ACC112 (cell line): Measurements from ENCODE around the gene MOSPD2.
A peak's percentile ranks its signal among the peaks of the same experiment; 100 is the strongest.

Source experiments
- H2AFZ ChIP-seq: fragments of 200-600 bp; sonication (generic); one replicate; pipeline ENCODE4 v1.6.0; 2017; ENCODE audit warnings: antibody characterized with exemption, low read length; ENCODE audit not compliant: unreplicated experiment
- H3K27ac ChIP-seq: fragments of 200-600 bp; sonication (generic); 2 replicates; pipeline ENCODE4 v1.5.1; 2014; ENCODE audit warnings: low read depth, mild to moderate bottlenecking, antibody characterized with exemption, low read length, moderate library complexity
- H3K27me3 ChIP-seq: fragments of 200-600 bp; sonication (generic); 2 replicates; pipeline ENCODE4 v1.6.1; 2014; ENCODE audit warnings: mild to moderate bottlenecking, antibody characterized with exemption, low read length, moderate library complexity, mixed read lengths; ENCODE audit not compliant: insufficient read depth
- H3K36me3 ChIP-seq: fragments of 200-600 bp; sonication (generic); 2 replicates; pipeline ENCODE4 v1.6.1; 2016; ENCODE audit warnings: mild to moderate bottlenecking, antibody characterized with exemption, low read length, moderate library complexity, mixed read lengths; ENCODE audit not compliant: insufficient read depth
- H3K4me1 ChIP-seq: fragments of 200-600 bp; sonication (generic); one replicate; pipeline ENCODE4 v1.6.1; 2016; ENCODE audit warnings: low read length, mixed read lengths; ENCODE audit not compliant: insufficient read depth, unreplicated experiment, control insufficient read depth
- H3K4me3 ChIP-seq: fragments of 200-600 bp; sonication (generic); 2 replicates; pipeline ENCODE4 v1.5.1; 2014; ENCODE audit warnings: mild to moderate bottlenecking, low read depth, low read length
- H3K79me2 ChIP-seq: fragments of 200-600 bp; sonication (generic); one replicate; pipeline ENCODE4 v1.6.0; 2016; ENCODE audit warnings: low read length; ENCODE audit not compliant: control insufficient read depth, unreplicated experiment, insufficient read depth

The MOSPD2 gene

GRCh38 chrX:14932136-14932535 lies 58.9 kb downstream of the MOSPD2 start:
- H3K27me3 ChIP-seq, result no peaks in the 10 kb centered on the region
- H3K4me3 ChIP-seq, result no peak overlapping the region
- H3K36me3 ChIP-seq, result no peaks in the 10 kb centered on the region
- H3K79me2 ChIP-seq, result no peaks in the 10 kb centered on the region
- no peak overlapping the region for H2AFZ ChIP-seq
- no peak overlapping the region for H3K27ac ChIP-seq
- peaks cover 10% of the 10 kb centered on the region for H3K4me1 ChIP-seq

- no peak overlapping the region for H3K27ac ChIP-seq
- H2AFZ ChIP-seq, result no peak overlapping the region
- no peaks in the 10 kb centered on the region for H3K27me3 ChIP-seq
- H3K36me3 ChIP-seq, result no peaks in the 10 kb centered on the region
- no peak overlapping the region for H3K4me3 ChIP-seq
- H3K79me2 ChIP-seq, result no peaks in the 10 kb centered on the region
- peaks cover 19% of the 10 kb centered on the region for H3K4me1 ChIP-seq
Measured at GRCh38 chrX:14934423-14934822, 61.2 kb downstream of the MOSPD2 start.

GRCh38 chrX:14936561-14936960 lies 63.3 kb downstream of the MOSPD2 start:
- no peaks in the 10 kb centered on the region for H3K27me3 ChIP-seq
- H3K4me3 ChIP-seq, result peak overlapping the region; percentile 50; the same call in 1 of the 2 replicates
- H3K36me3 ChIP-seq, result no peaks in the 10 kb centered on the region
- H3K27ac ChIP-seq, result peak overlapping the region; percentile 66
- H2AFZ ChIP-seq, result peak overlapping the region; percentile 94
- no peaks in the 10 kb centered on the region for H3K79me2 ChIP-seq
- peaks cover 19% of the 10 kb centered on the region for H3K4me1 ChIP-seq

GRCh38 chrX:14939644-14940043 lies 66.4 kb downstream of the MOSPD2 start:
- no peaks in the 10 kb centered on the region for H3K27me3 ChIP-seq
- H3K27ac ChIP-seq, result no peak overlapping the region
- no peak overlapping the region for H2AFZ ChIP-seq
- no peaks in the 10 kb centered on the region for H3K79me2 ChIP-seq
- H3K4me1 ChIP-seq, result peaks cover 19% of the 10 kb centered on the region
- no peak overlapping the region for H3K4me3 ChIP-seq
- H3K36me3 ChIP-seq, result no peaks in the 10 kb centered on the region

GRCh38 chrX:14941301-14941700 lies 68.1 kb downstream of the MOSPD2 start:
- no peak overlapping the region for H3K27ac ChIP-seq

GRCh38 chrX:14942341-14942740 lies 69.1 kb downstream of the MOSPD2 start:
- H3K27me3 ChIP-seq, result no peaks in the 10 kb centered on the region
- H3K79me2 ChIP-seq, result no peaks in the 10 kb centered on the region
- peaks cover 7% of the 10 kb centered on the region for H3K4me1 ChIP-seq
- H3K4me3 ChIP-seq, result no peak overlapping the region
- no peak overlapping the region for H2AFZ ChIP-seq
- no peak overlapping the region for H3K27ac ChIP-seq
- H3K36me3 ChIP-seq, result no peaks in the 10 kb centered on the region

More at GRCh38 chrX:14941301-14941700, 68.1 kb downstream of the MOSPD2 start:
- no peak overlapping the region for H3K4me3 ChIP-seq
- H3K36me3 ChIP-seq, result no peaks in the 10 kb centered on the region
- no peaks in the 10 kb centered on the region for H3K79me2 ChIP-seq
- H2AFZ ChIP-seq, result no peak overlapping the region
- no peaks in the 10 kb centered on the region for H3K27me3 ChIP-seq
- peaks cover 18% of the 10 kb centered on the region for H3K4me1 ChIP-seq

- Histone ChIP-seq H3K4me1 (no peaks in the 10 kb centered on the region), H3K79me2 (no peaks in the 10 kb centered on the region), H3K27ac (no peak overlapping the region), H2AFZ (no peak overlapping the region), H3K4me3 (no peak overlapping the region), H3K36me3 (no peaks in the 10 kb centered on the region), H3K27me3 (no peaks in the 10 kb centered on the region)
Measured at GRCh38 chrX:14943962-14944361, 70.7 kb downstream of the MOSPD2 start.

- no peak overlapping the region for H3K4me3 ChIP-seq
- no peaks in the 10 kb centered on the region for H3K79me2 ChIP-seq
- no peaks in the 10 kb centered on the region for H3K4me1 ChIP-seq
- no peaks in the 10 kb centered on the region for H3K36me3 ChIP-seq
- no peaks in the 10 kb centered on the region for H3K27me3 ChIP-seq
- H3K27ac ChIP-seq, result no peak overlapping the region
- H2AFZ ChIP-seq, result no peak overlapping the region
Measured at GRCh38 chrX:14946606-14947155, 73.5 kb downstream of the MOSPD2 start.

GRCh38 chrX:14948691-14949090 lies 75.5 kb downstream of the MOSPD2 start:
- no peak overlapping the region for H3K4me3 ChIP-seq
- no peak overlapping the region for H3K27ac ChIP-seq
- H2AFZ ChIP-seq, result no peak overlapping the region
- H3K36me3 ChIP-seq, result no peaks in the 10 kb centered on the region
- H3K79me2 ChIP-seq, result no peaks in the 10 kb centered on the region
- no peaks in the 10 kb centered on the region for H3K27me3 ChIP-seq
- H3K4me1 ChIP-seq, result no peaks in the 10 kb centered on the region

GRCh38 chrX:14956813-14957582 lies 83.8 kb downstream of the MOSPD2 start:
- H3K27ac ChIP-seq, result no peak overlapping the region
- H3K36me3 ChIP-seq, result no peaks in the 10 kb centered on the region
- no peak overlapping the region for H3K4me3 ChIP-seq
- H3K4me1 ChIP-seq, result no peaks in the 10 kb centered on the region
- no peaks in the 10 kb centered on the region for H3K27me3 ChIP-seq
- peak overlapping the region; percentile 45 for H2AFZ ChIP-seq
- H3K79me2 ChIP-seq, result no peaks in the 10 kb centered on the region
